ENCODE measurements around the gene SPATA3. TPM values are rescaled to one million over a fixed set of nuclear protein-coding genes. Genes with fewer than 3 reads are reported as not detected.

Gene SPATA3
- polyA plus RNA-seq, 2 of the 4 experiments (the other 2 are of a cell fraction), result not detected

GRCh38 chr2:230982126-230982525 is 13.8 kb upstream of the SPATA3 start:
- TF ChIP-seq SMC3 (IDR thresholded peaks at IDR 0.05) (no peak), PBX3 (IDR thresholded peaks at IDR 0.05) (no peak), ATOH8 (CRISPR knock-in tag; IDR thresholded peaks at IDR 0.05; ENCODE audit: low read depth) (no peak), NR3C1 (IDR thresholded peaks at IDR 0.05) (no peak), ZFP36 (IDR thresholded peaks at IDR 0.05; ENCODE audit: borderline replicate concordance, partially characterized antibody) (no peak), EP300 (IDR thresholded peaks at IDR 0.05) (no peak), ZNF302 (CRISPR knock-in tag; IDR thresholded peaks at IDR 0.05) (no peak), ZC3H11A (IDR thresholded peaks at IDR 0.05) (no peak), HDAC2 (IDR thresholded peaks at IDR 0.05) (no peak), ESRRA (IDR thresholded peaks at IDR 0.05; ENCODE audit: borderline replicate concordance, low read length) (no peak), RCOR1 (IDR thresholded peaks at IDR 0.05; ENCODE audit: low read depth, low read length) (no peak), GATA3 (IDR thresholded peaks at IDR 0.05; ENCODE audit: borderline replicate concordance) (no peak), JUN (IDR thresholded peaks at IDR 0.05) (no peak), BCL3 (IDR thresholded peaks at IDR 0.05) (no peak), CHD4 (IDR thresholded peaks at IDR 0.05; ENCODE audit: borderline replicate concordance) (no peak), FOSB (CRISPR knock-in tag; IDR thresholded peaks at IDR 0.05) (no peak), HOXA7 (CRISPR knock-in tag; IDR thresholded peaks at IDR 0.05) (no peak), CBX2 (IDR thresholded peaks at IDR 0.05; ENCODE audit: borderline replicate concordance, low read depth) (no peak), MAZ (IDR thresholded peaks at IDR 0.05; ENCODE audit: borderline replicate concordance, low read depth, low read length) (no peak)
- Histone ChIP-seq H3K4me3 (no peak overlapping the region), H3K27ac (no peak overlapping the region), H3K4me2 (no peak overlapping the region), H3K9me3 (no peaks in the 10 kb centered on the region), H3K4me1 (0 out of 3 replicates have a peak, but pooled peaks cover 2% of the 10 kb centered on the region)
- no peak for FAIRE-seq
- no peak for DNase-seq (ENCODE audit: low read depth in 1 of 2, low spot score in 1 of 2)
- ChIA-PET CTCF (interaction anchor here (1.3 to 8.4 kb wide), 4 partner anchors 10 to 159 kb away, joined by 3 to 116 read pairs (median 8); no protein-coding TSS in a partner anchor), POLR2A (no interaction called here)
- WGBS (ENCODE audit: missing lambda C conversion rate), result 80% methylated on average over 5 of the region's 5 CpGs
- no peak for ATAC-seq

GRCh38 chr2:230982528-230982927 is 13.4 kb upstream of the SPATA3 start:
- TF ChIP-seq FOSB (CRISPR knock-in tag; IDR thresholded peaks at IDR 0.05), result no peak
- no peak for TF ChIP-seq HOXB13 (CRISPR knock-in tag; IDR thresholded peaks at IDR 0.05; ENCODE audit: low read depth)
- TF ChIP-seq SMC3 (IDR thresholded peaks at IDR 0.05), result no peak
- no peak for TF ChIP-seq CTCF (IDR thresholded peaks at IDR 0.05)
- TF ChIP-seq EP300 (IDR thresholded peaks at IDR 0.05), result no peak
- no peak for TF ChIP-seq KDM5A (IDR thresholded peaks at IDR 0.05)
- TF ChIP-seq MAFK (IDR thresholded peaks at IDR 0.05; ENCODE audit: partially characterized antibody), result no peak
- no peak for TF ChIP-seq CEBPB (IDR thresholded peaks at IDR 0.05)
- no peak for TF ChIP-seq GATA3 (IDR thresholded peaks at IDR 0.05; ENCODE audit: borderline replicate concordance)
- no peak for TF ChIP-seq NR3C1 (IDR thresholded peaks at IDR 0.05)
- TF ChIP-seq E2F6 (IDR thresholded peaks at IDR 0.05; ENCODE audit: borderline replicate concordance, low read depth), result no peak
- no peak for TF ChIP-seq CBX8 (IDR thresholded peaks at IDR 0.05)
- no peak for TF ChIP-seq POLR2A (IDR thresholded peaks at IDR 0.05; ENCODE audit: low read length)
- TF ChIP-seq REST (IDR thresholded peaks at IDR 0.05), result no peak
- TF ChIP-seq FOXS1 (CRISPR knock-in tag; IDR thresholded peaks at IDR 0.05), result no peak
- TF ChIP-seq HOXA7 (CRISPR knock-in tag; IDR thresholded peaks at IDR 0.05), result no peak
- Histone ChIP-seq H3K27ac (no peak overlapping the region), H3K4me2 (no peak overlapping the region), H3K4me3 (no peak overlapping the region), H3K4me1 (0 out of 3 replicates have a peak, but pooled peaks cover 2% of the 10 kb centered on the region), H3K9me3 (no peaks in the 10 kb centered on the region)
- no peak for FAIRE-seq
- WGBS (ENCODE audit: missing lambda C conversion rate), result 43% methylated on average over 3 of the region's 3 CpGs
- ChIA-PET POLR2A (no interaction called here), CTCF (interaction anchor here (1.3 to 8.4 kb wide), 6 partner anchors 9 to 159 kb away, joined by 3 to 116 read pairs (median 4); no protein-coding TSS in a partner anchor)
- no peak for DNase-seq (ENCODE audit: low read depth in 1 of 2, low spot score in 1 of 2)
- ATAC-seq, result no peak
